Epithelial cell of prostate (primary cell): ENCODE measurements around the gene CACNG8.

Experiments used
- DNase-seq: peaks from one replicate; pipeline ENCODE4 v3.0.0-alpha.2; 2011; ENCODE audit warnings: low read depth, low spot score
- H3K27ac ChIP-seq: fragments of 450-650 bp; 2 replicates; pipeline ENCODE4 v1.5.1; 2017; ENCODE audit warnings: mild to moderate bottlenecking

CACNG8 gene

DNA sequence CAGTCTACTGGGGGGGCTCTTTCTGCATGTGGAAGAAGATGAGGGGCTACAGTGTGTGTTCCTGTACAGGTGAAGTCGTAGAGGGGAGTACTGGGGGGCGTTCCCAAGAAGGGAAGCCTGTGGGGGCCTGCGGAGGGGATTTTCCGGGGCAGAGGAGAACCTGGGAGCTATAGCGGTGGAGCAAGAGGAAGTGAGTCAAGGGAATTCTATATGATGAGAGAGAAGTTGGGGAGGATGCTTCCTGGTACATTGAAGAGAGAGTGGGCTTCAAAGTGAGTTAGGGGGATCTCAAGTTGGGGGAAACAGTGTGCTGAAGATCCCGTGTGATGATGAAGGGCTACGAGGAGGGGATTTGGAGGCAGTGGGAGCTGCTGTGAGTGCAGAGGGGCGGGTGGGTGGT lies 1.9 kb upstream of the CACNG8 start:
- no peak for DNase-seq
- no peak overlapping the region for H3K27ac ChIP-seq

DNA sequence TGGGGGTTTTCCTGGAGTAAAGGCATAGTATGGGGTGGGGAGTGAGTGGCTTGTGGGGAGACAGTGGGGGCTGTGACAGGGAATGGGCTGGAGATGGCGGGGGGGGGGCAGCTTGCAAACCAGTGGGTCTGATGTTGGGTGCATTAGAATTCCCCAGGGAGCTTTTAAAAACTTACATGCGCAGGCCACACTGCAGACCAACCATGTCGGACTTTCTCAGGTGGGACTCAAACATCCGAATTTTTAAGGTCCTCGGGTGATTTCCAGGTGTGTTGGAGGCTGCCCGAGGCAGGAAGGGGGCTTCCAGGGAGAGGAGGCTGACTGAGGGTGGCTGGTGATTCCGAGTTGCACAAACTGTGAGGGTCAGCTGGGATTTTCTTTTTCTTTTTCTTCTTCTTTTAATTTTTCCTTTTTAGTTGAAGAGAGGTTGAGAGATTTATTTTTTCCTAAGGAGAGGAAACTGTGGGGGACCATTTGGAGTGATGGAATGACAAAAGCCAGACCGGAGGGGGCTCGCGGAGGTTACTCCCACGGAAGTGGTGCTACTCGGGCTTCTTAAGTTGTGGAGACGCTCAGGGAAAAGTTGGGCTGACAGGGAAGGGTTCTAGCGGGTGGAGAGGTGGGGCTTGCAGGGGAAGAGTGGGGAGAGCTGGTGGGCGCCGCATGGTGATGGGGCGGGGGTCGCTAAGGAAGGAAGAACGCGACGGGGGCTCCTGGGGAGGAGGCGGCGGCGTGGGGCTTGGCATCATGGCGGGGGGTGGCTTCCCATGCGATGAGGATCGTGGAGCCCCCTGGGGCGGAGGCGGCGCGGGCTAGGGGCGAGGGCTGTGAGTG lies 997 bp upstream of the CACNG8 start:
- H3K27ac ChIP-seq, result no peak overlapping the region
- DNase-seq, result no peak

DNA sequence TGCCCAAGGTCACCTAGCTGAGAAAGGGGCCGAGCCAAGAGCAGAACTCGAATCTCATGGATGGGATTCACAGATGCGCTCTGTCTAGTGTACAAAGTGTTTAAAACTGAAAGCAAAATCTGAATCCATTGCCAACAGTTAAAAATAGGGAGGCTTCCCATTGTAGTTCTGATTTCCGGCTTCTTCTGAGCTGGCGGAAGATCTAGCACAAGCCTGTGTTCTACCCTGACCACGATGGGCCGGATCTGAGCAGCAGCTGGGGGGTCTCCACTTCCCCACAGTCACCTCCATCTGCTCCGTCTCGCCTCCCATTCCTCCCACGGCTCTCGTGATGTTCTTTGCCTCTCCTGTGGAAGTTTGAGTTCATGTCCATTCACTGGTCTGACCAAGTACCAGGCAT lies 2.4 kb downstream of the CACNG8 start:
- DNase-seq, result no peak

DNA sequence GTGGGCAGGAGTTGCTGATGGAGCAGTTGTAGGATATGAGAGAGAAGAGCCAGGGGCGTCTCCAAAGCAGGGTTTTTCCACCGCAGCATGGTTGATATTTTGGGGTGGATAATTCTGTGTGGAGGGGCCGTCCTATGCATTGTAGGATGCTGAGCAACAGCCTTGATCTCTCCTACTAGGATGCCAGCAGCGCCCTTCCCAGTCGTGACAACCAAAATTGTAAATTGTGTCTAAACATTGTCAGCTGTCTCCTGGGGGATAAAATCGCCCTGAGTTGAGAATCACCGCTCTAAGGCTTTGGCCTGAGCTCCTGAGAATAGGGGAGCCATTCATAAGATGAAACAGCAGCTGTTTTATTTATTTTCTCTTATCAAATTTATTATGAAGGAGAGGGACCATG lies 4.2 kb downstream of the CACNG8 start:
- H3K27ac ChIP-seq, result no peak overlapping the region
- no peak for DNase-seq

More for the DNA sequence above, 2.4 kb downstream of the CACNG8 start:
- H3K27ac ChIP-seq, result no peak overlapping the region

DNA sequence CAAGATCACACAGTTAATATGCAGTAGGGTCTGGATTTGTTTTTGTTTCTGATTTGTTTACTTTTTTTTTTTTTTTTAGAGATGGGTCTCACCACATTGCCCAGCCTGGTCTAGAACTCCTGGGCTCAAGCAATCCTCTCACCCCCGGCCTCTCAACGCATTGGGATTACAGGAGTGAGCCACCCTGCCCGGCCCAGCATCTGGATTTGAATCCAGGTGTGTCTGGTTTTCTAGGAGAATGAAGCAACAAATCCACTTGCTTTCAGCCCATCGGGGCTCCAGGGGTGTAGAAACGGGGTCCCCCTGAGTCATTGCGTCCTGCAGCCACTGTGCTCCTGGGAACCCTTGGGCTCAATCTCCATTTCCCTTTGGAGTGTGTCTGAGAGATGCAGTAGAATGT lies 6.6 kb downstream of the CACNG8 start:
- DNase-seq, result no peak

DNA sequence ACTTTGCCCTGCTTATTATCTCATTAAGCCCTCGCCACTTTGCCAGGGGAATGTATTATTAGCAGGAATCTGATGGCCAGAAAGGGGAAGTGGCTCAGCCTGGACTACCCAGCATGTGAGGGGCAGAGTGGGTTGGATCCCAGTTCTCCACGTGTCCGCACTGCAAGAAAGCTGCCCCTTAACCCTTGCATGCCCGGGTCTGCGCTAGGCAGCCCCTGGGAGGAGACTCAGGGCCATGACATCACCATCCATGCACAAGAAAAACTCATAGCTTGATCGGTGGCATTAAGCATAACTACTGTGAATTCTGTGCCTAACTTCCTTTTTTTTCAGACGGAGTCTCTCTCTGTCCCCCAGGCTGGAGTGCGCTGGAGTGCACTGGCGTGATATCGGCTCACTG lies 8.9 kb downstream of the CACNG8 start:
- H3K27ac ChIP-seq, result no peak overlapping the region
- DNase-seq, result no peak

More for the DNA sequence above, 6.6 kb downstream of the CACNG8 start:
- no peak overlapping the region for H3K27ac ChIP-seq

DNA sequence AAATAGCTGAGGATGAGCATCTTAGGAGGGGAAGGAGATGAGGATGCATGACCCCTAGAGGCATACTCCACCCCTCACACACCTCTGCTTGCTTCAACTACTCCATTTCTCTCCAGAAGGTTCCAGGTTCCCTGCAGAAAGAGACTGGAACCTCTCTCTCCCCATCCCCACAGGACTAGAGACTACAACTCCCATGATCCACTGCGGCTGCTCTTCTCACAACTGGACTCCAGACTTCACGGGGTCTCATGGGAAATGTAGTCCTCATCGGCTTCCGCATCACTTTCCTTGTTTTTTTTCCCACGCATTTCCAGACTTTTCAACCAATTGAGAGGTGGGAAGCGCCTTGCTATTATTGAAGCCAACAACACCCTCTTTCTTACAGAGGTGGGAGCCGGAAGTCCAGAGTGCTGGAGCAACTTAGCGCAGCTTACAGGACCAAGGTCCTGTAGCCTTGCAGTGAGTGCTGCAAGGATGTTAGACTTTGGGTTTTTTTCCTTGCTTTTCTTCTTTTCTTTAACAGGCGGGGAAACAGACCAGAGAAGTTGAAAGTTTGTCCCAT lies 14.8 kb downstream of the CACNG8 start:
- DNase-seq, result peak; percentile 8
- H3K27ac ChIP-seq, result no peak overlapping the region

DNA sequence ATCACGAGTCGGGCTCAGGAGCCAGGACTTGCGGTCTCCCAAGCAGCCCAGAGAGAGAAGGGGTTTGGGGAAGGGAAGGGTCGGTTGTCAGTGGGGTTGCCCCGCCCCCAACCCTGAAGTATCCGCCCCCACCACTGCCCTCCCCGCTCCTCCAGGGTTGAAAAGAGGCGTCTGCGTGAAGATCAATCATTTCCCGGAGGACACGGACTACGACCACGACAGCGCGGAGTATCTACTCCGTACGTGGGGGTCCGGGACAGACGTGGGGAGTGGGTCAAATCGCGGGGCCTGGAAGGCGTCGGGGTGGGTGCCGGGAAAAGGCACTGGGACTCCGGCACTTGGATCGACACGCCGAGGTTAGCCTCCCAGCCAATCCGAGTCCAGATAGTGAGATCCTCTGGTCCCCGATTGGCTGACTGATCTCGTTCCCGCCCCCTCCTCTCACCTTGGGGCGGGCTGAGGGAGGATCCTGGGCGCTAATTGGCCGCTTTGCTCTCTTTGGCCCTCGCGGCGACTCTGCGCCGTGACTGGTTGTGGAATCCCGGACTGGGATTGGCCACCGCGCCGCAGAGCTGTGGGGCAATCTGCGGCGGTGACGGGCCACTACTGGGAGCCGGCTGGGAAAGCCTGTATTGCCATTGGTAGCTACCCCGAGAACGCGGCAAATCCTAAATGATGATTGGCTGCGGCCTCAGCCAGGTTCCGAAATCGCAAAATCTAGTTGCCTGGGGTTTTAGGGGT lies 15.4 kb downstream of the CACNG8 start:
- DNase-seq, result no peak
- no peak overlapping the region for H3K27ac ChIP-seq

DNA sequence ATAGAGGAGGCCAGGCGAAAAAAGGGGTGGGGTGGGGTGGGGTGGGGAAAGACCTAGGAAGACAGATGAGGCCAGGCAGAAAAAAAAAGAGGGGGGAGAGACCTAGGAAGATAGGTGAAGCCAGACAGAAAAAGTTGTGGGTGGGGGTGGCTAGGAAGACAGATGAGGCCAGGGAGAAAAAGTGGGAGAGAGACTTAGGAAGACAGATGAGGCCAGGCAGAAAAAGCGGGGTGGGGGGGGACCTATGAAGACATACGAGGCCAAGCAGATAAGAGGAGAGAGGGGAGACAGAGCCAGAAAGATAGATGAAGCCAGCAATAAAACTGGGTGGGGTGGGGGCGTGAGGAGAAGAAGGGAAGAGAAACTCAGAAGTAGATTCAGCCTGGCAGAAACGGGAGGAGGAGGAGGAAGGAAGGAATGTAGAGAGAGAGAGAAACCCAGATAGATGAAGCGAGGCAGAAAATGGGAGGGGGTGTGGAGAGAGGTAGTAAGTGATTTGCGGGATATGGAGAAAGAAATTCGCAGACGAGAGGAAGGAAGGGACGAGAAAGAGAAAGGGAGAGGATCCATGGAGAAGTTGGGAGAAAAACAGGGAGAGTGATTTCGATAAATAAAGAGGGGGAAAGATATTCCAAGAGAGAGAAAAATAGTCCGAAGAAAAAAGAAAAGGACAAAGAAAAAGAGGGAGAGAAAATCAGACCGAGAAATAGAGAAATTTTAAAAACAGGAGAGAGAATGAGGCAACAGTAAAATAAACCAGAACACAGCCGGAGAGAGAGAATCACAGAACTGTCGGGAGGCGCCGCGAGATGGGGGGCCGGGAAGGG lies 16.5 kb downstream of the CACNG8 start:
- H3K27ac ChIP-seq, result no peak overlapping the region
- no peak for DNase-seq

DNA sequence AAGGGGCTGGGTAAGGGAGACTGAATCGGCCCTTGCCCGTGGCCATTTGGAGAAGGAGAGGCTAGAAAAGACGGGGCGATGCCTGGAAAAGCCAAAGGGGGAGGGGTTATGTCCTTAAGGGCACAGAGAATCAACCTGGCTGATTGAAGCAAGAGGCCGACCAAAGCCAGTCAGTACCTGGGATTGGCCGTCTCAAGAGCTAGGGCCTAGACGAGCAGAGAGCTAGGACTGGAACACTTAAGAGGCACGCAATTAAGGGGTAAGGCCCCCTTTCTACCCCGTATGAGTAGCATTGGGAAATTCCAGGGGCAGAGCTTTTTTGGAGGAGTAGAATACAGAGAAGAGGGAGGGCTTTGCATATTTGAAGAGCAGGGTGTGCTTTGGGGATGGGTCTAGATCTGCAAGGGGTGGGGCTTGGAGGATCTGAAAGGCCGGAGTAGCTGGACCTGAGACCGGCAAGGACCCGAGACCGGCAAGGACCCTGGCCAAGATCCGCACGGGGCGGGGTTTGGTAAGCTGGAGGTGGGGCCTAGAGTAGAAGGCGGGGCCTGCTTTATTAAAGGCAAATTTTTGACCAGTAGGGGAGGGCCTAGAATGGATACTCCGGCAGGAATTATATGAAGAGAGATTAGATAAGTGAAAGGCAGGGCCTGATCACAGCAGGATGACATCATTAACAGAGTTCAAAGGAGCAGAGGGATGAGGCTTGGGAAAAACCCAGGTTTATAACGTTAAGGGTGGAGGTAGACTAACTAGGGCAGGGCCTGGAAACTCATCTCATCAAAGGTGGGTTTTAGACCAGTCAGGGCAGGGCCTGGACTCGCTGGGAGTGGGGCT lies 18.0 kb downstream of the CACNG8 start:
- no peak for DNase-seq

DNA sequence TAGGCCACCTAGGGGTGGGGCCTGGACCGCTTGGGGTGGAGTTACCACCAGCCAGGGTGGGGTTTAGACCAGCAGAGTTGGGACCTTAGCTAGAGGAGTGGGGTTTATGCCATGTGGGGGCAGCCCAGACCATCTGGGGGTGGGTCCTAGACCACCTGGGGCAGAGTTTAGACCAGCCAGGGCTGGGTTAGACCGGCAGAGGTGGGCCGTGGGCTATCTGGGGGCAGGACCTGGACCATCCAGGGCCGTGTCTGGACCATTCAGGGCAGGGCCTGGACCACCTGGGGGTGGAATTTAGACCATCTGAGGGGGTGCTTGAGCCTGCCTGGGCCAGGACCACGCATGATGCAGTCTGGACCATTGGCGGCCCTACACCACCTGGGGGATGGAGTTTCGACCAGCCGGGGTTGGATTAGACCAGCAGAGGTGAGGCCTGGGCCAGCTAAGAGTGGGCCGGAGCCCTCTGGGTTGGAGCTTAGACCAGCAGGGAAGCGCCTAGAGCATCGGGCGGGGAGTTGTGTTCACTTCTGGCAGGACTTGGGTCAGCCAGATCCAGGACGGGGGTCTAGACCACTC lies 18.7 kb downstream of the CACNG8 start:
- no peak for DNase-seq
- H3K27ac ChIP-seq, result no peak overlapping the region

More for the DNA sequence above, 18.0 kb downstream of the CACNG8 start:
- no peak overlapping the region for H3K27ac ChIP-seq

DNA sequence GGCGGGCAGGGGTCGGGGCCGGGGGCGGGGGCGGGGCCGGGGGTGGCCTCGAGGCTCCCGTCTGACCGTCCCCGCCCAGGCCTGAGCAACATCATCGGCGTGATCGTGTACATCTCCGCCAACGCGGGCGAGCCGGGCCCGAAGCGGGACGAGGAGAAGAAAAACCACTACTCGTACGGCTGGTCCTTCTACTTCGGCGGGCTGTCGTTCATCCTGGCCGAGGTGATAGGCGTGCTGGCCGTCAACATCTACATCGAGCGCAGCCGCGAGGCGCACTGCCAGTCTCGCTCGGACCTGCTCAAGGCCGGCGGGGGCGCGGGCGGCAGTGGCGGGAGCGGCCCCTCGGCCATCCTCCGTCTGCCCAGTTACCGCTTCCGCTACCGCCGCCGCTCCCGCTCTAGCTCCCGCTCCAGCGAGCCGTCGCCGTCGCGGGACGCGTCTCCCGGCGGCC lies 19.3 kb downstream of the CACNG8 start:
- DNase-seq, result no peak
- no peak overlapping the region for H3K27ac ChIP-seq

DNA sequence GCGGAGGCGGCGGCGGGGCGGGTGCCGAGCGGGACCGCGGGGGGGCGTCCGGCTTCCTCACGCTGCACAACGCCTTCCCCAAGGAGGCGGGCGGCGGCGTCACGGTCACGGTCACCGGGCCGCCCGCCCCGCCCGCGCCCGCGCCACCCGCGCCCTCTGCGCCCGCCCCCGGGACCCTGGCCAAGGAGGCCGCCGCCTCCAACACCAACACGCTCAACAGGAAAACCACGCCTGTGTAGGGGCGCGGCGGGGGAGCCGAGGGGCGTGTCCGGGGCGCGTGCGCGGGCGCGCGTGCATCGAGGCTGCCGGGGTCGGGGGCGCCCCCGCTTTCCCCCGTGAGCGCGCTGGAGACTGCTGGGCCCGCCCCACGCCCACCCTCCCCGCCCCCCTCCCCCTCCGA lies 19.9 kb downstream of the CACNG8 start:
- no peak for DNase-seq

DNA sequence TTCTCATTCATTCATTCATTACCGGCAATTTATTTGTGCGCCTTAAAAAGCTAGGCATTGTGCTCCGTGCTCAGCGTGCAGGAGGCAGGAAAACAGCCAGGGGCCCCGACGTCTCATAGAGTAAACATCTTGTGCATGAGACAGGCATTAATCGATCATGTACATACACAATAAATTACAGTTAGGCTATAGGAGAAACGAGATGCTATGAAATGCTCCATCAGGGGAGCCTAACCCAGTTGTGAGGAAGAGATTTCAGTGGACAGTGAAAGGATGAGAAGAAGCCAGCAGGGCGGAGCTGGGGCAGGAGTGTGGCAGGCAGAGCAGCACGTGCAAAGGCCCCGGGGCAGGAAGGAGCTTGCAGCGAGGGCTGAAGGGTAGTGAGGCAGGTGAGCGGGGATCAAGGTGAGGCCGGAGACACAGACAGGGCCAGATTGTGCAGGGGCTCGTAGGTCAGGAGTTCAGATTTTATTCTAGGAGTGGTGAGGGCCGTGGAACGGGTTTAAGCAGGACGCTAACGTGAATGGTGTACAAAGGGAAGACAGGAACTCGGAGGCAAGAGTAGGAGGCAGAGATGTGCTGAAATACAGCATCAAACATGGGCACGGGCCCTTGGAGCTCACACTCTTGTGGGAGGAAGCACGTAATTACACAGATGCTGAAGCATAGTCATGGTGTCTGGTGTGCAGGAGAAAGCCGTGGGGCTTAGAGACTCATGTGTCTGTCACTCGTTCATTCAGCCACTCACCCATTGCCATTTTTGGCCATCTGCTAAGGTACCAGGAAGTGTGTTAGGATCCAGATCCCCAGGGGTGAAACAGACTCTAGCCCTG lies 20.9 kb downstream of the CACNG8 start:
- H3K27ac ChIP-seq, result no peak overlapping the region
- no peak for DNase-seq

More for the DNA sequence above, 19.9 kb downstream of the CACNG8 start:
- no peak overlapping the region for H3K27ac ChIP-seq

DNA sequence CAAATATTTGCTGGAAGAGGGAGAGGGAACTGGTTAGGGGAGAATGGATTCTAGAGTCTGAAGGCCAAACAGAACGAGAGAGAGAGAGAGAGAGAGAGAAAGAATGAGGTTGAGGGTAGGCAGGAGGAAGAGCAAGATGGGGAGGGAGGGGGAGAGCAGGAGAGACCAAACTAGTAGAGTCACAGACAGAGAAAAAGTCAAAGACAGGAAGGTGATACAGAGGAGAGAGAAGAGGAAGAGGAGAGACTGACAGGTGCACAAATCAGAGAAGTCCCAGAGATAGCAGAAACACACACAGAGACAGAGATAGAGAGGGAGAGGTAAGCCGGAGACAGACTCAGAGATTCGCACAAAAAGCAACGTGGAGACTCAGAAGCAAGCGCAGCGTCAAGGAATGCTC lies 23.1 kb downstream of the CACNG8 start:
- no peak overlapping the region for H3K27ac ChIP-seq
- no peak for DNase-seq

DNA sequence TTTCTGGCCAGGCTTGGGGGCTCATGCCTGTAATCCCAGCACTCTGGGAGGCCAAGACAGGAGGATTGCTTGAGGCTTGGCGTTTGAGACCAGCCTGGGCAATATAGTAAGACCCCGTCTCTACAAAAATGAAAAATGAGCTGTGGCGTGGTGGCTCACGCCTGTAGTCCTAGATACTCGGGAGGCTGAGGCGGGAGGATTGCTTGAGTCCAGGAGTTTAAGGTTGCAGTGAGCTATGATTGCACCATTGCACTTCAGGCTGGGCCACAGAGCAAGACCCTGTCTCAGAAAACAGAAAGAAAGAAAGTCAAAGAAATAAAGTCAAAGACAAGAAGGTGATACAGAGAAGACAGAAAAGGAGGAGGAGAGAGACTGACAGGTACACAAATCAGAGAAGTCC lies 26.2 kb downstream of the CACNG8 start:
- no peak for DNase-seq
- no peak overlapping the region for H3K27ac ChIP-seq

DNA sequence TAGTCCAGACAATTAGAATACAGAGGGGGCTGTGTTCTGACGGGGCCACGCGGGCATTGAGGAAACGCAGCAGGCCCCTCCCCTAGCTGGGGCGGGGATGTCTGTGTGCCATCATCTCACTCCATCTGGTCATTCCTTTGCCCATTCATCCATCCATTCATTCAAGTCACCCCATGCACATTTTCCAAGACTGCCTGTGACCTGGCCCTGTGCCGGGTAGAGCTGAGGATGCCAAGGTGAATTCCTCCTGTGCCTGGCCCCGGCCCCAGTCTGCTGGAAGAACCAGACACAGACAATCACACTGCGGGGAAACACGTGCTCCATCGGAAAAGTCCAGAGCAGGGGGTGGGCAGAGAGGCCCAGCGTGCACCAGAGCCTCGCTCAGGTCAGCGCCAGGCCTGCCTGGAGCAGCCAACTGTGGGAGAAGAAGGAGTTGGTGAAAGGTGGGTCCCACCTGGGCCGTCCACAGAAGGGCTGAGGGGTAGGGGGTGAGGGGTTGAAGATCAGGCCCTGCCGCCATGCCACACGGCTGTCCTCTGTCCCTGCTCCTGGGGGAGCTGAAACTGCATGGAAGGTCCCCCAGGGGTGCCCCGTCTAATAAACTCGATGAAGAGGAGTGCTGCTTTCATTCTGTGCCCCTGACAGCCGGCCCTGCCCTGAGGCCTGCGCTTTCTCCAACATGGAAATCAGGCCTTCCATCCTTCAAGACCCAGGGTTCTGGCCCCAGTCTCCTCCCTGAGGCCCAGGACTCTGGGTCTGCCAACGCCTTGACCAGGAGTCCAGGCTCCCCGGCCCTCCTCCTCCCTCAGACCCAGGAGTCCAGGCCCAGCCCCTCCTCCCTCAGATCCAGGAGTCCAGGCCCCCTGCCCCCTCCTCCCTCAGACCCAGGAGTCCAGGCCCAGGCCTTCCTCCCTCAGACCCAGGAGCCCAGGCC lies 27.1 kb downstream of the CACNG8 start:
- no peak overlapping the region for H3K27ac ChIP-seq
- no peak for DNase-seq
